ENCODE data around the gene COG5.

GRCh38 chr7:107606303-107606702 lies 42.6 kb upstream of the COG5 start:
- TF ChIP-seq CTCF (IDR thresholded peaks at IDR 0.05) (no peak), POLR2A (IDR thresholded peaks at IDR 0.05) (no peak)
